SK-N-SH treated with all-trans-retinoic acid at 6 μM for 48 hours (cell line): ENCODE measurements around the gene OR6B3.

ENCODE experiments used
- ESRRG ChIP-seq: fragments of 250-450 bp; sonication (Bioruptor Pico); IDR thresholded peaks from 2 replicates; pipeline ENCODE4 v1.6.1; 2021; ENCODE audit warnings: mild to moderate bottlenecking
- RARB ChIP-seq: fragments of 250-450 bp; sonication (Bioruptor Pico); IDR thresholded peaks from 2 replicates; pipeline ENCODE4 v1.8.0; 2021; ENCODE audit warnings: mild to moderate bottlenecking, moderate library complexity
- ZNF70 ChIP-seq: fragments of 450-650 bp; formaldehyde crosslinking; IDR thresholded peaks from 2 replicates; pipeline ENCODE4 v1.5.0; 2020; ENCODE audit warnings: mild to moderate bottlenecking, moderate library complexity
- TF ChIP-seq, protein P1 (sequence below): fragments of 250-450 bp; sonication (Bioruptor Pico); IDR thresholded peaks from 2 replicates; pipeline ENCODE4 v1.8.0; 2020; ENCODE audit warnings: mild to moderate bottlenecking, moderate library complexity, borderline replicate concordance

DNA sequence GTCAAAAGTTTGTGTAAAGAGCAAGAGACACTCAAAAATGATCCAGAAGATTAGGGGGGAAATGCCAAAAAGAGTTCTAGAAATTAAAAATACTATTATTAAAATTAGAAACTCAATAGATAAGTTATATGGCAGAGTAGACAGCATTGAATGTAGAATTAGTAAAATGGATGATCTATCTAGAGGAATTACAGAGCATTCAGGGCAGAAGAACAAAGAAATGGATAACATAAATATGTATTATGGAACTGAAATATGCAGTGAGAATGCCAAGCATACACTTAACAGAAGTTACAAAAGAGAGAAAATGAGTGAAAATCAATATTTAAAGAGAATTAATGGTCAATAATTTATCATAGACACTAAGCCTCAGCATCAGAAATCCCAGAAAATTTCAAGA is 33.2 kb upstream of the OR6B3 start:
- TF ChIP-seq, protein P1, sequence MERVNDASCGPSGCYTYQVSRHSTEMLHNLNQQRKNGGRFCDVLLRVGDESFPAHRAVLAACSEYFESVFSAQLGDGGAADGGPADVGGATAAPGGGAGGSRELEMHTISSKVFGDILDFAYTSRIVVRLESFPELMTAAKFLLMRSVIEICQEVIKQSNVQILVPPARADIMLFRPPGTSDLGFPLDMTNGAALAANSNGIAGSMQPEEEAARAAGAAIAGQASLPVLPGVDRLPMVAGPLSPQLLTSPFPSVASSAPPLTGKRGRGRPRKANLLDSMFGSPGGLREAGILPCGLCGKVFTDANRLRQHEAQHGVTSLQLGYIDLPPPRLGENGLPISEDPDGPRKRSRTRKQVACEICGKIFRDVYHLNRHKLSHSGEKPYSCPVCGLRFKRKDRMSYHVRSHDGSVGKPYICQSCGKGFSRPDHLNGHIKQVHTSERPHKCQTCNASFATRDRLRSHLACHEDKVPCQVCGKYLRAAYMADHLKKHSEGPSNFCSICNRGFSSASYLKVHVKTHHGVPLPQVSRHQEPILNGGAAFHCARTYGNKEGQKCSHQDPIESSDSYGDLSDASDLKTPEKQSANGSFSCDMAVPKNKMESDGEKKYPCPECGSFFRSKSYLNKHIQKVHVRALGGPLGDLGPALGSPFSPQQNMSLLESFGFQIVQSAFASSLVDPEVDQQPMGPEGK (CRISPR knock-in tag) = no peak
- TF ChIP-seq ZNF70 (CRISPR knock-in tag) (no peak), ESRRG (no peak), RARB (no peak)
